Endothelial cell of umbilical vein (primary cell): ENCODE results near the gene CRYBG2. TPM values are rescaled to one million over a fixed set of nuclear protein-coding genes. Genes with fewer than 3 reads are reported as not detected.

ENCODE experiments used
- BruUV-seq: library from RNA; stranded (reverse); fragments of 400-500 nt; replicated peaks from 2 replicates; lab custom pipeline; 2021; lab: Mats Ljungman, UMichigan
- CTCF ChIA-PET: fragments of 300-600, 350-600 bp; sonication (Branson Sonifier 250); formaldehyde crosslinking; loops from one replicate; lab custom pipeline; 2021; ENCODE audit warnings: antibody characterized with exemption, inconsistent platforms; lab: Charles Lee
- POLR2A ChIA-PET: fragments of 300-600, 350-600 bp; sonication (Branson Sonifier 250); formaldehyde crosslinking; loops from one replicate; lab custom pipeline; 2021; ENCODE audit warnings: antibody characterized with exemption, inconsistent platforms; lab: Charles Lee
- DNase-seq: peaks from one replicate; pipeline ENCODE4 v3.0.0-alpha.2; 2011; ENCODE audit warnings: low read depth, low spot score
- FAIRE-seq: peaks from 2 replicates; lab custom pipeline; 2011; peaks lifted over from hg19 to GRCh38; lab: Jason Lieb, UNC
- H2AFZ ChIP-seq: 2 replicates; pipeline ENCODE4 v1.6.0; 2012; ENCODE audit warnings: low read depth, low read length, control low read depth, inconsistent platforms
- H3K27ac ChIP-seq: 2 replicates; pipeline ENCODE4 v1.5.1; 2011; ENCODE audit warnings: low read depth, mild to moderate bottlenecking, control low read depth, low read length, moderate library complexity; ENCODE audit not compliant: insufficient read depth
- H3K27me3 ChIP-seq, 2 experiments: 2 replicates each; pipeline versions ENCODE4 v1.6.0 to v1.6.1; 2011; ENCODE audit warnings: low read length in 2 of 2, mixed read lengths in 1 of 2; ENCODE audit not compliant: control insufficient read depth in 2 of 2, insufficient read depth in 2 of 2
- H3K36me3 ChIP-seq, 2 experiments: 2 replicates in 1 of 2; 3 replicates in 1 of 2; pipeline ENCODE4 v1.5.1; 2011; ENCODE audit warnings: low read length in 2 of 2, mild to moderate bottlenecking in 1 of 2, moderate library complexity in 1 of 2; ENCODE audit not compliant: control insufficient read depth in 2 of 2, insufficient read depth in 2 of 2; ENCODE audit errors: extremely low read depth in 1 of 2
- H3K4me1 ChIP-seq: 3 replicates; pipeline ENCODE4 v1.5.1; 2011; ENCODE audit warnings: mild to moderate bottlenecking, low read length; ENCODE audit not compliant: control insufficient read depth, insufficient read depth; ENCODE audit errors: extremely low read depth
- H3K4me2 ChIP-seq: 2 replicates; pipeline ENCODE4 v1.6.1; 2011; ENCODE audit warnings: low read length, control low read depth, mixed read lengths; ENCODE audit not compliant: insufficient read depth
- H3K4me3 ChIP-seq, 3 experiments: fragments of 200-600 bp in 1 of 3; sonication (generic), shearing (Covaris generic) in 1 of 3; replicated peaks in 1 of 3; 2 replicates each; pipeline ENCODE4 v1.5.1; 2011 to 2016; ENCODE audit warnings: control low read depth in 3 of 3, low read length in 3 of 3, mild to moderate bottlenecking in 2 of 3, inconsistent platforms in 1 of 3, low read depth in 1 of 3, moderate library complexity in 1 of 3; ENCODE audit not compliant: insufficient read depth in 1 of 3
- H3K79me2 ChIP-seq: 2 replicates; pipeline ENCODE4 v1.6.0; 2012; ENCODE audit warnings: low read length, inconsistent platforms; ENCODE audit not compliant: control insufficient read depth, insufficient read depth
- H3K9ac ChIP-seq: replicated peaks from 2 replicates; pipeline ENCODE3; 2011; ENCODE audit warnings: low read length, control low read depth; ENCODE audit not compliant: insufficient read depth; ENCODE audit errors: extremely low read depth
- H3K9me1 ChIP-seq: replicated peaks from 3 replicates; pipeline ENCODE4 v1.6.0; 2011; ENCODE audit warnings: mild to moderate bottlenecking, low read length; ENCODE audit not compliant: control insufficient read depth, insufficient read depth; ENCODE audit errors: extremely low read depth
- H3K9me3 ChIP-seq: replicated peaks from 2 replicates; pipeline ENCODE4 v1.5.1; 2012; ENCODE audit warnings: low read length, inconsistent platforms; ENCODE audit not compliant: control insufficient read depth, insufficient read depth
- H4K20me1 ChIP-seq: replicated peaks from 2 replicates; pipeline ENCODE3; 2011; ENCODE audit warnings: mild to moderate bottlenecking, low read length; ENCODE audit not compliant: control insufficient read depth, insufficient read depth; ENCODE audit errors: extremely low read depth
- CTCF ChIP-seq, 2 donors: IDR thresholded peaks; 1 replicate in 1 of 2; 2 replicates in 1 of 2; pipeline ENCODE4 v1.5.1; 2011; ENCODE audit warnings: low read length in 2 of 2, mild to moderate bottlenecking in 2 of 2, moderate library complexity in 2 of 2, control low read depth in 1 of 2, inconsistent platforms in 1 of 2, low read depth in 1 of 2; ENCODE audit not compliant: insufficient read depth in 1 of 2; ENCODE audit errors: extremely low read depth in 1 of 2
- EZH2 ChIP-seq: IDR thresholded peaks from 2 replicates; pipeline ENCODE4 v1.6.1; 2012; ENCODE audit warnings: borderline replicate concordance, low read depth, mild to moderate bottlenecking, moderate library complexity, low read length, inconsistent platforms; ENCODE audit not compliant: severe bottlenecking
- FOS ChIP-seq: IDR thresholded peaks from 2 replicates; pipeline ENCODE4 v1.6.1; 2011; ENCODE audit warnings: mild to moderate bottlenecking, low read length, moderate library complexity, borderline replicate concordance; ENCODE audit not compliant: insufficient read depth
- GATA2 ChIP-seq: IDR thresholded peaks from 2 replicates; pipeline ENCODE4 v1.7.0; 2011; ENCODE audit warnings: low read depth, mild to moderate bottlenecking, moderate library complexity, mixed read lengths, low read length; ENCODE audit not compliant: insufficient read length, insufficient read depth
- JUN ChIP-seq: IDR thresholded peaks from 2 replicates; pipeline ENCODE4 v1.6.1; 2011; ENCODE audit warnings: borderline replicate concordance, low read depth; ENCODE audit not compliant: insufficient read length, insufficient read depth
- MAX ChIP-seq: IDR thresholded peaks from 2 replicates; pipeline ENCODE4 v1.6.1; 2011; ENCODE audit not compliant: insufficient read depth, insufficient read length
- MYC ChIP-seq: IDR thresholded peaks from one replicate; pipeline ENCODE4 v1.6.1; 2011; ENCODE audit warnings: mild to moderate bottlenecking, low read depth, low read length
- POLR2A ChIP-seq: IDR thresholded peaks from 2 replicates; pipeline ENCODE4 v1.6.1; 2012; ENCODE audit warnings: low read depth, mild to moderate bottlenecking, control low read depth, low read length
- POLR2AphosphoS5 ChIP-seq: IDR thresholded peaks from 2 replicates; pipeline ENCODE4 v1.6.1; 2012; ENCODE audit warnings: low read depth, mild to moderate bottlenecking, control low read depth, low read length, moderate library complexity; ENCODE audit not compliant: insufficient read depth
- dilution Hi-C: fragments of 300-500 bp; cut with MboI; formaldehyde crosslinking; loops from one replicate; pipeline ENCODE4 v1.15.0; 2019; ENCODE audit warnings: low sequenced_read_pairs; ENCODE audit not compliant: extremely low pct_ligation_motif_present
- intact Hi-C: fragments of 100-400 bp; cut with micrococcal nuclease; formaldehyde crosslinking; loops from one replicate; pipeline ENCODE4 v1.10.0; 2022
- polyA plus RNA-seq, 4 experiments: library from polyadenylated mRNA; depleted of rRNA in 3 of 4; stranded (reverse) in 3 of 4; unstranded in 1 of 4; fragments of >200 nt; gene quantifications; 2 replicates each; pipeline versions ENCODE4 v1.2.1 to v1.2.3, GENCODE V29; 2011 to 2012; ENCODE audit warnings: missing spikeins in 1 of 4
- total RNA-seq: library from RNA; stranded (reverse); gene quantifications from 2 replicates; pipeline ENCODE4 v1.2.3, GENCODE V29; 2021

Gene CRYBG2
- total and polyA plus RNA-seq, 2 donors (not counting 3 experiments of a cell fraction or from before 2014, with no cell fraction given), result not detected

GRCh38 chr1:26372039-26372438 is 18.1 kb upstream of the CRYBG2 start:
- Histone ChIP-seq H2AFZ (no peak overlapping the region), H3K4me2 (no peak overlapping the region), H3K4me3 (no peak overlapping the region), H3K27me3 (peaks cover 0 to 2% of the 10 kb centered on the region in 2 experiments), H4K20me1 (no peaks in the 10 kb centered on the region), H3K36me3 (no peaks in the 10 kb centered on the region), H3K9me1 (no peaks in the 10 kb centered on the region), H3K27ac (no peak overlapping the region), H3K9me3 (no peaks in the 10 kb centered on the region), H3K79me2 (no peaks in the 10 kb centered on the region), H3K4me1 (peaks cover 4% of the 10 kb centered on the region), H3K9ac (no peak overlapping the region)
- DNase-seq, result no peak
- TF ChIP-seq POLR2AphosphoS5, result no peak
- TF ChIP-seq FOS, result no peak
- no peak for TF ChIP-seq GATA2
- no peak for TF ChIP-seq MYC
- no peak for TF ChIP-seq EZH2
- TF ChIP-seq CTCF (IDR thresholded peaks at IDR 0.05; ENCODE audit: extremely low read depth in 1 of 2, insufficient read depth in 1 of 2, low read depth in 1 of 2, low read length in 2 of 2), result no peak
- no peak for TF ChIP-seq JUN
- no peak for TF ChIP-seq MAX
- TF ChIP-seq POLR2A, result no peak
- intact Hi-C loops (no loop called here), dilution Hi-C loops (no loop called here)
- CTCF ChIA-PET, result interaction anchor here (1.3 kb wide), 1 partner anchor 45 kb away, joined by 7 read pairs; no protein-coding TSS in a partner anchor
- no TSS peak for BruUV-seq
- POLR2A ChIA-PET, result no interaction called here
- no peak for FAIRE-seq
